Esophagus mucosa (tissue), 1 donor: ENCODE results near the gene OR52E8. TPM values are rescaled to one million over a fixed set of nuclear protein-coding genes. Genes with fewer than 3 reads are reported as not detected.

Source experiments
- ATAC-seq: fragments of 200-7000 bp; cut with Tn5 transposase; one replicate; pipeline ENCODE4 v1.9.1; 2020
- total RNA-seq: library from RNA; stranded (reverse); gene quantifications from one replicate; pipeline ENCODE4 v1.2.4, GENCODE V29; 2023
- donor health status: DM: yes; HTN: yes; CAD: no.

OR52E8 gene
- total RNA-seq, 1 donor from 2014 or later, result not detected

DNA sequence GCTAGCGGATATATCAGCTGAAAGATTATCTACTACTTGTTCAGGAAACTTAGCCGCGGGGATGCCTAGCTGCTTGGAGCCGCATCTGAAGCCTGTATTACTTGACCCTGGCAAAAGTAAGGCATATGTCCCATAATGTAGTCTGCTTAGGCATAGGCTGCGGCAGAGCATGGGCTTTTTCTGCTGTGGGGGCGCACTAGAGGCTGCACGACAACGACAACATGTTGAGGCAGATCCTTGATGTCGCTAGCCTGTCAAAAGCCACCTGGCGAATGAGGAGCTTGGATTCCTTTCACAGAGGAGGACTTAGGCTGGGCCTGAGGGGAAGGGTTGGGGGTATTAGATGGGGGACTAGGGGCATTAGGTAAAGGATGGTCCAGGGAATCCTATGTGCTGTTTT lies 49.9 kb downstream of the OR52E8 start:
- ATAC-seq, result no peak

Other genes starting within 250 kb of the OR52E8 start
- 4.0 TPM for gene TRIM34, start 232.7 kb downstream of the OR52E8 start, total RNA-seq
- 8.8 TPM for gene TRIM5, start 172.6 kb downstream of the OR52E8 start, total RNA-seq
- 21.7 TPM for gene TRIM22, start 167.9 kb downstream of the OR52E8 start, total RNA-seq
- gene OR56B1, start 121.2 kb downstream of the OR52E8 start, total RNA-seq, result not detected
- gene OR52N4, start 103.4 kb downstream of the OR52E8 start, total RNA-seq, result not detected
- not detected for gene OR52N5, start 74.3 kb downstream of the OR52E8 start, total RNA-seq
- gene OR52N1, start 66.4 kb downstream of the OR52E8 start, total RNA-seq, result not detected
- gene OR52N2, start 48.8 kb downstream of the OR52E8 start, total RNA-seq, result not detected
- gene OR52E6, start 15.8 kb downstream of the OR52E8 start, total RNA-seq, result not detected
- gene OR52E4, start 22.9 kb upstream of the OR52E8 start, total RNA-seq, result not detected
- gene OR52E5, start 35.5 kb upstream of the OR52E8 start, total RNA-seq, result not detected
- not detected for gene OR56A3, start 84.6 kb upstream of the OR52E8 start, total RNA-seq
- gene OR56A5, start 110.8 kb upstream of the OR52E8 start, total RNA-seq, result not detected
- not detected for gene OR52L1, start 129.3 kb upstream of the OR52E8 start, total RNA-seq
- gene OR56A4, start 149.3 kb upstream of the OR52E8 start, total RNA-seq, result not detected
- gene OR56A1, start 173.1 kb upstream of the OR52E8 start, total RNA-seq, result not detected
- gene OR56B4, start 250.0 kb upstream of the OR52E8 start, total RNA-seq, result not detected